Measurements from ENCODE around the gene HS3ST5. TPM values are rescaled to one million over a fixed set of nuclear protein-coding genes. Genes with fewer than 3 reads are reported as not detected.

The HS3ST5 gene
- total RNA-seq, 5 donors from 2014 or later (not counting 1 experiment from before 2014, with no cell fraction given) = not detected

- Histone ChIP-seq H3K27me3 (replicated peaks in 1 of 2; ENCODE audit: control insufficient read depth in 2 of 2, extremely low read depth in 1 of 2, insufficient read depth in 2 of 2, low read length in 1 of 2) (peaks cover 0 to 5% of the 10 kb centered on the region in 2 experiments), H3K27ac (ENCODE audit: low read length) (no peak overlapping the region), H3K4me1 (ENCODE audit: control insufficient read depth in 1 of 2, extremely low read depth in 1 of 2, insufficient read depth in 2 of 2, low read length in 2 of 2) (no peaks in the 10 kb centered on the region), H3K9me3 (no peaks in the 10 kb centered on the region), H3K36me3 (ENCODE audit: control insufficient read depth in 2 of 2, extremely low read depth in 1 of 2, insufficient read depth in 1 of 2, low read length in 1 of 2) (no peaks in the 10 kb centered on the region), H3K4me3 (ENCODE audit: control insufficient read depth in 1 of 2, extremely low read depth in 1 of 2, low read length in 1 of 2) (no peak overlapping the region)
- no peaks in the 10 kb centered on the region for H3K9me3 Mint-ChIP-seq
- ATAC-seq (replicated peaks in 1 of 4) (no peak), DNase-seq (no peak)
- H3K27ac Mint-ChIP-seq = no peak overlapping the region
- POLR2A ChIA-PET = no interaction called here
- peaks cover 10 to 30% of the 10 kb centered on the region in 2 donors for H3K27me3 Mint-ChIP-seq
- no peak overlapping the region for H3K4me3 Mint-ChIP-seq
- CTCF ChIA-PET = no interaction called here
- H3K36me3 Mint-ChIP-seq = no peaks in the 10 kb centered on the region
- WGBS (ENCODE audit: insufficient coverage) = 73% methylated on average over 1 of the region's 2 CpGs
- H3K4me1 Mint-ChIP-seq = no peaks in the 10 kb centered on the region
These were observed 255.3 kb downstream of the HS3ST5 start for GRCh38 chr6:114087496-114087895.

GRCh38 chr6:114085211-114085610 lies 257.6 kb downstream of the HS3ST5 start:
- no peak for ATAC-seq (replicated peaks in 1 of 4)
- CTCF ChIA-PET = no interaction called here
- POLR2A ChIA-PET = no interaction called here
- H3K27ac ChIP-seq (ENCODE audit: low read length) = no peak overlapping the region
- H3K9me3 Mint-ChIP-seq = peaks cover 0 to 4% (median 0%) of the 10 kb centered on the region in 3 donors
- no peaks in the 10 kb centered on the region for H3K4me1 ChIP-seq (ENCODE audit: control insufficient read depth in 1 of 2, extremely low read depth in 1 of 2, insufficient read depth in 2 of 2, low read length in 2 of 2)
- no peak overlapping the region for H3K27ac Mint-ChIP-seq
- H3K9me3 ChIP-seq = no peaks in the 10 kb centered on the region
- peaks cover 6 to 24% of the 10 kb centered on the region in 2 donors for H3K27me3 Mint-ChIP-seq
- H3K27me3 ChIP-seq (replicated peaks in 1 of 2; ENCODE audit: control insufficient read depth in 2 of 2, extremely low read depth in 1 of 2, insufficient read depth in 2 of 2, low read length in 1 of 2) = peaks cover 0 to 5% of the 10 kb centered on the region in 2 experiments
- no peaks in the 10 kb centered on the region for H3K36me3 Mint-ChIP-seq
- WGBS (ENCODE audit: insufficient coverage) = 0% methylated on average over 1 of the region's 2 CpGs
- no peaks in the 10 kb centered on the region for H3K36me3 ChIP-seq (ENCODE audit: control insufficient read depth in 2 of 2, extremely low read depth in 1 of 2, insufficient read depth in 1 of 2, low read length in 1 of 2)
- no peak for DNase-seq
- H3K4me3 Mint-ChIP-seq = no peak overlapping the region
- H3K4me3 ChIP-seq (ENCODE audit: control insufficient read depth in 1 of 2, extremely low read depth in 1 of 2, low read length in 1 of 2) = no peak overlapping the region
- H3K4me1 Mint-ChIP-seq = no peaks in the 10 kb centered on the region

- Mint-ChIP-seq H3K9me3 (peaks cover 0 to 4% (median 0%) of the 10 kb centered on the region in 3 donors), H3K4me3 (no peak overlapping the region), H3K27me3 (peaks cover 6 to 24% of the 10 kb centered on the region in 2 donors), H3K36me3 (no peaks in the 10 kb centered on the region), H3K27ac (no peak overlapping the region), H3K4me1 (no peaks in the 10 kb centered on the region)
- DNase-seq (no peak), ATAC-seq (replicated peaks in 1 of 4) (no peak)
- Histone ChIP-seq H3K27me3 (replicated peaks in 1 of 2; ENCODE audit: control insufficient read depth in 2 of 2, extremely low read depth in 1 of 2, insufficient read depth in 2 of 2, low read length in 1 of 2) (peaks cover 0 to 5% of the 10 kb centered on the region in 2 experiments), H3K4me3 (ENCODE audit: control insufficient read depth in 1 of 2, extremely low read depth in 1 of 2, low read length in 1 of 2) (no peak overlapping the region), H3K4me1 (ENCODE audit: control insufficient read depth in 1 of 2, extremely low read depth in 1 of 2, insufficient read depth in 2 of 2, low read length in 2 of 2) (no peaks in the 10 kb centered on the region), H3K27ac (ENCODE audit: low read length) (no peak overlapping the region), H3K36me3 (ENCODE audit: control insufficient read depth in 2 of 2, extremely low read depth in 1 of 2, insufficient read depth in 1 of 2, low read length in 1 of 2) (no peaks in the 10 kb centered on the region), H3K9me3 (no peaks in the 10 kb centered on the region)
- CTCF ChIA-PET = interaction anchor here in 1 of 2 donors (0.7 kb wide), 2 partner anchors 13 to 883 kb away, joined by 3 to 6 read pairs; no protein-coding TSS in a partner anchor
- POLR2A ChIA-PET = no interaction called here
- WGBS (ENCODE audit: insufficient coverage) = 97% methylated on average over 10 of the region's 16 CpGs
These were observed 258.4 kb downstream of the HS3ST5 start for GRCh38 chr6:114084327-114084890.

- POLR2A ChIA-PET = no interaction called here
- H3K9me3 Mint-ChIP-seq = peaks cover 0 to 4% (median 0%) of the 10 kb centered on the region in 3 donors
- Histone ChIP-seq H3K36me3 (ENCODE audit: control insufficient read depth in 2 of 2, extremely low read depth in 1 of 2, insufficient read depth in 1 of 2, low read length in 1 of 2) (no peaks in the 10 kb centered on the region), H3K4me3 (ENCODE audit: control insufficient read depth in 1 of 2, extremely low read depth in 1 of 2, low read length in 1 of 2) (no peak overlapping the region), H3K9me3 (no peaks in the 10 kb centered on the region), H3K27me3 (replicated peaks in 1 of 2; ENCODE audit: control insufficient read depth in 2 of 2, extremely low read depth in 1 of 2, insufficient read depth in 2 of 2, low read length in 1 of 2) (peaks cover 0 to 5% of the 10 kb centered on the region in 2 experiments), H3K27ac (ENCODE audit: low read length) (no peak overlapping the region), H3K4me1 (ENCODE audit: control insufficient read depth in 1 of 2, extremely low read depth in 1 of 2, insufficient read depth in 2 of 2, low read length in 2 of 2) (no peaks in the 10 kb centered on the region)
- H3K27ac Mint-ChIP-seq = no peak overlapping the region
- CTCF ChIA-PET = no interaction called here
- no peak overlapping the region for H3K4me3 Mint-ChIP-seq
- DNase-seq (no peak), ATAC-seq (replicated peaks in 1 of 4) (no peak)
- H3K27me3 Mint-ChIP-seq = peaks cover 4 to 20% of the 10 kb centered on the region in 2 donors
- no CpG with 5 or more reads among the region's 3 CpGs for WGBS (ENCODE audit: insufficient coverage)
- no peaks in the 10 kb centered on the region for H3K4me1 Mint-ChIP-seq
- no peaks in the 10 kb centered on the region for H3K36me3 Mint-ChIP-seq
These were observed 259.6 kb downstream of the HS3ST5 start for GRCh38 chr6:114083251-114083650.

GRCh38 chr6:114081730-114082129 lies 261.1 kb downstream of the HS3ST5 start:
- Histone ChIP-seq H3K9me3 (no peaks in the 10 kb centered on the region), H3K4me1 (ENCODE audit: control insufficient read depth in 1 of 2, extremely low read depth in 1 of 2, insufficient read depth in 2 of 2, low read length in 2 of 2) (no peaks in the 10 kb centered on the region), H3K27me3 (replicated peaks in 1 of 2; ENCODE audit: control insufficient read depth in 2 of 2, extremely low read depth in 1 of 2, insufficient read depth in 2 of 2, low read length in 1 of 2) (peaks cover 0 to 5% of the 10 kb centered on the region in 2 experiments), H3K36me3 (ENCODE audit: control insufficient read depth in 2 of 2, extremely low read depth in 1 of 2, insufficient read depth in 1 of 2, low read length in 1 of 2) (no peaks in the 10 kb centered on the region), H3K4me3 (ENCODE audit: control insufficient read depth in 1 of 2, extremely low read depth in 1 of 2, low read length in 1 of 2) (no peak overlapping the region), H3K27ac (ENCODE audit: low read length) (no peak overlapping the region)
- POLR2A ChIA-PET = no interaction called here
- Mint-ChIP-seq H3K4me3 (no peak overlapping the region), H3K27ac (no peak overlapping the region), H3K27me3 (peaks cover 4 to 8% of the 10 kb centered on the region in 2 donors), H3K36me3 (no peaks in the 10 kb centered on the region), H3K9me3 (peaks cover 0 to 4% (median 0%) of the 10 kb centered on the region in 3 donors), H3K4me1 (peaks cover 0 to under 1% (median 0%) of the 10 kb centered on the region in 3 donors)
- DNase-seq = no peak
- CTCF ChIA-PET = no interaction called here
- 65% methylated on average over 3 of the region's 3 CpGs for WGBS (ENCODE audit: insufficient coverage)
- ATAC-seq (replicated peaks in 1 of 4) = no peak

GRCh38 chr6:114080891-114081510 lies 261.8 kb downstream of the HS3ST5 start:
- peaks cover 2 to 6% of the 10 kb centered on the region in 2 donors for H3K27me3 Mint-ChIP-seq
- peaks cover 0 to 7% (median 4%) of the 10 kb centered on the region in 3 donors for H3K4me1 Mint-ChIP-seq
- Histone ChIP-seq H3K4me1 (ENCODE audit: control insufficient read depth in 1 of 2, extremely low read depth in 1 of 2, insufficient read depth in 2 of 2, low read length in 2 of 2) (no peaks in the 10 kb centered on the region), H3K9me3 (no peaks in the 10 kb centered on the region), H3K4me3 (ENCODE audit: control insufficient read depth in 1 of 2, extremely low read depth in 1 of 2, low read length in 1 of 2) (no peak overlapping the region), H3K36me3 (ENCODE audit: control insufficient read depth in 2 of 2, extremely low read depth in 1 of 2, insufficient read depth in 1 of 2, low read length in 1 of 2) (no peaks in the 10 kb centered on the region), H3K27me3 (replicated peaks in 1 of 2; ENCODE audit: control insufficient read depth in 2 of 2, extremely low read depth in 1 of 2, insufficient read depth in 2 of 2, low read length in 1 of 2) (peaks cover 0 to 5% of the 10 kb centered on the region in 2 experiments), H3K27ac (ENCODE audit: low read length) (no peak overlapping the region)
- H3K27ac Mint-ChIP-seq = no peak overlapping the region
- ChIA-PET POLR2A (no interaction called here), CTCF (interaction anchor here in 1 of 2 donors (0.6 kb wide), 1 partner anchor 10 kb away, joined by 4 read pairs; no protein-coding TSS in a partner anchor)
- H3K4me3 Mint-ChIP-seq = no peak overlapping the region
- H3K36me3 Mint-ChIP-seq = no peaks in the 10 kb centered on the region
- ATAC-seq (replicated peaks in 1 of 4) (no peak), DNase-seq (no peak)
- H3K9me3 Mint-ChIP-seq = peaks cover 0 to 4% (median 0%) of the 10 kb centered on the region in 3 donors
- WGBS (ENCODE audit: insufficient coverage) = no CpG with 5 or more reads among the region's 3 CpGs

All from T-cell (primary cell).